GM12872 (cell line): ENCODE measurements around the gene SLFN13.

Experiments used
- TF ChIP-seq, protein P1 (sequence below): IDR thresholded peaks from 3 replicates; pipeline ENCODE4 v1.5.1; 2011; ENCODE audit warnings: low read depth, mild to moderate bottlenecking, low read length, moderate library complexity; ENCODE audit not compliant: insufficient read depth

Gene SLFN13

DNA sequence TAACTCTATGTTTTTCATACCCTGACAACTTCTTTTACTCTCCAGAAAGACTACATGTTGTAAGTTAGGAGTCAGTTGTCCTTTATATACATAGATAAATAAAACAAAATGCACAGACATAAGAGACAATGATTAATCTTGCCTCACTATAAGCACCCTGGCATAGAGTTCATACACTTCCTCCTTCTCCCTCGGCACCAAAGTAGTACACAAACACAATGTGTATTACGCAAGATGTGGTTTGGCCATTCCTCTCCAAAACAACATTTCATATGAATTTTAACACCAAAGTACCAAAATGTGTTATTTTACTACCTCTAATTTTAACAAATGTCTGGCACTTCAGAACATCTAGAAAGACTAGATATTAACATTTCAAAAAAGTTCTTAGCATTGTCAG is 57.9 kb downstream of the SLFN13 start:
- TF ChIP-seq, protein P1, sequence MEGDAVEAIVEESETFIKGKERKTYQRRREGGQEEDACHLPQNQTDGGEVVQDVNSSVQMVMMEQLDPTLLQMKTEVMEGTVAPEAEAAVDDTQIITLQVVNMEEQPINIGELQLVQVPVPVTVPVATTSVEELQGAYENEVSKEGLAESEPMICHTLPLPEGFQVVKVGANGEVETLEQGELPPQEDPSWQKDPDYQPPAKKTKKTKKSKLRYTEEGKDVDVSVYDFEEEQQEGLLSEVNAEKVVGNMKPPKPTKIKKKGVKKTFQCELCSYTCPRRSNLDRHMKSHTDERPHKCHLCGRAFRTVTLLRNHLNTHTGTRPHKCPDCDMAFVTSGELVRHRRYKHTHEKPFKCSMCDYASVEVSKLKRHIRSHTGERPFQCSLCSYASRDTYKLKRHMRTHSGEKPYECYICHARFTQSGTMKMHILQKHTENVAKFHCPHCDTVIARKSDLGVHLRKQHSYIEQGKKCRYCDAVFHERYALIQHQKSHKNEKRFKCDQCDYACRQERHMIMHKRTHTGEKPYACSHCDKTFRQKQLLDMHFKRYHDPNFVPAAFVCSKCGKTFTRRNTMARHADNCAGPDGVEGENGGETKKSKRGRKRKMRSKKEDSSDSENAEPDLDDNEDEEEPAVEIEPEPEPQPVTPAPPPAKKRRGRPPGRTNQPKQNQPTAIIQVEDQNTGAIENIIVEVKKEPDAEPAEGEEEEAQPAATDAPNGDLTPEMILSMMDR, result no peak

DNA sequence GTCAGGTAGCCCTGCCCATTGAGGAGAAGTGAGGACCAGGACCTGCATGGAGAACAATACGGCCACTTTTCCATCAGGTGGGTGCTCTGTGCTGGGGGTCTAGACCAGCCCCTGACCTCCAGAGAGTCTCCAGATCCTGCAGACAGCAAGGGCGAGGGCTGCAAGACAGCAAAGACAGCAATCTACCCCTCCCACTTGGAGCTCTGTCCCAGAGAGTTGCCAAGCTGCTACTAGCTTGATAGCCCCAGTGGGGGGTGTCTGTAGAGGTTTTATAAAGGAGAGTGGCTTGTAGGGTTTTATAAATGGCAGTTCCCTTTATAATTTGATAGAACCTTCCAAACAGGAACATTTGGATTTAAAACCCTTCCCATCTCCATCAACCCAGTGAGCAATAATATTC is 58.4 kb downstream of the SLFN13 start:
- TF ChIP-seq, protein P1, result no peak

DNA sequence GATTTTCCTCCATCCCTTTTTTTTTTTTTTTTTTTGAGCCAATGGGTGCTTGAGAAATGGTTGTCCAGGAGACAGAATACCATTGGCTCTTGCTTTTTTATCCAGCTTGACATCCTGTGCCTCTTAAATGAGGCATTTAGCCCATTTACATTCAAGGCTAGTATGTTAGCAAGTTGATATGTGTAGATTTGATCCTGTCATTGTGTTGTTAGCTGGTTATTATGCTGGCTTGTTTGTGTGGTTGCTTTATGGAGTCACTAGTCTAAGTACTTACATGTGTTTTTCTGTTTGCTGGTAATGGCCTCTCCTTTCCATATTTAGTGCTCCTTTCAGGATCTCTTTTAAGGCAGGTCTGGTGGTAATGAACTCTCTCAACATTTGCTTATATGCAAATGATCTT is 61.1 kb downstream of the SLFN13 start:
- TF ChIP-seq, protein P1, result no peak
